HG03039 (cell line): ENCODE results near the gene TNNI2.
"Not testable (repeated sequence)": the region's sequence is repeated elsewhere in the genome, so short reads cannot be mapped to it uniquely, and the experiment has no call there.

Experiments
- ATAC-seq: cut with Tn5 transposase; IDR thresholded peaks from one replicate; pipeline ENCODE4 v1.9.1; 2021; ENCODE audit warnings: mild to moderate bottlenecking, moderate library complexity; ENCODE audit not compliant: unreplicated experiment

Gene TNNI2

DNA sequence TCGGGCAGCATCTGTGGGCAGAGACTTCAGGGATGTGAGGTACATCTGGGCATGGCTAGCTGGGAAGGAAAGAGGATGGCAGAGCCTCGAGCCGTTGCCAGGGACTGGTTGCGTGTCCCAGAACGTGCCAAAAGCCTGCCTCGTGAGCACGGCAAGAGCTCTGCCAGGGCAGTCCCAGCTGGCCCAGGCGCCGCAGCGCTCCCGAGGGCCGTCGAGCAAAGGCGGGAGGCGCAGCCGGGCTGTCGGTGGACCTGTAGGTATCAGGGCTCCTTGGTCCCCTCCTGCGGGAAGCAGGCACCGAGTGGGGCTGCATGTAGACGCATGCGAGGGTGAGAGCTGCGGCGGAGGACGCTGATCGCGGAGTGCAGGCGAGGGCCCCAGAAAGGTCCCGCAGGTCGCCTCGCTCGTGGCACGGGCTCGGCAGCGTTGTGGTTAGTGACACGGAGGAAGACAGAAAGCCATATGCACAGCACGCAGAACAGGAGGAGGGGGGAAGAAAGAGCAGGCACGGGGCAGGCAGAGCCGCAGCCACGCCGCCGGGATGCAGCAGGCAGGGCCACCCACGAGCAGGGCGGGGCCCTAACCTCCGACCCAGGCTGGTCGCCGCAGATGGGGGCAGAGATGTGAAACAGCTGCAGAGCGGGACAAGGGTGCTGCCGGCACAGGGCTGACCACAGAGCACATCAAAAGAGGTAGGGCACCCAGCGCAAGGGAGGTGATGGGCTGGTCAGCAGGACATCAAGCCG is 32.1 kb downstream of the TNNI2 start:
- ATAC-seq: no peak

DNA sequence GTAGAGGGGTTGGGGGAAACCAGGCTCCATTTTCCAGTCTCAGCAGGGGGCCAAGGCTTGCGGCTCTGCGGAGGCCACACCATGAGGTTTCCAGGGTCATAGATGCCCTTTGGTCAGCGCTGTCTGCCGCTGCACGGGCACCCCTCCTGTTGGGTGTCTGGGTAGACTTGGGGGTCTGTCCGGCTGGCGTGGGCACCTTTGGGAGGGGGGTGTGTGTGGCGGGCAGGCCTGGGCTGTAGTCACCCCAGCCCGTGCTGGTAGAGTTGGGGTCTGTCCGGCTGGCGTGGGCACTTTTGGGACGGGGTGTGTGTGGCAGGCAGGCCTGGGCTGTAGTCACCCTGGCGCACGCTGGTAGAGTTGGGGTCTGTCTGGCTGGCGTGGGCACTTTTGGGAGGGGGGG is 32.8 kb downstream of the TNNI2 start:
- no peak for ATAC-seq

GRCh38 chr11:1872267-1872985 is 33.6 kb downstream of the TNNI2 start:
- no peak for ATAC-seq

DNA sequence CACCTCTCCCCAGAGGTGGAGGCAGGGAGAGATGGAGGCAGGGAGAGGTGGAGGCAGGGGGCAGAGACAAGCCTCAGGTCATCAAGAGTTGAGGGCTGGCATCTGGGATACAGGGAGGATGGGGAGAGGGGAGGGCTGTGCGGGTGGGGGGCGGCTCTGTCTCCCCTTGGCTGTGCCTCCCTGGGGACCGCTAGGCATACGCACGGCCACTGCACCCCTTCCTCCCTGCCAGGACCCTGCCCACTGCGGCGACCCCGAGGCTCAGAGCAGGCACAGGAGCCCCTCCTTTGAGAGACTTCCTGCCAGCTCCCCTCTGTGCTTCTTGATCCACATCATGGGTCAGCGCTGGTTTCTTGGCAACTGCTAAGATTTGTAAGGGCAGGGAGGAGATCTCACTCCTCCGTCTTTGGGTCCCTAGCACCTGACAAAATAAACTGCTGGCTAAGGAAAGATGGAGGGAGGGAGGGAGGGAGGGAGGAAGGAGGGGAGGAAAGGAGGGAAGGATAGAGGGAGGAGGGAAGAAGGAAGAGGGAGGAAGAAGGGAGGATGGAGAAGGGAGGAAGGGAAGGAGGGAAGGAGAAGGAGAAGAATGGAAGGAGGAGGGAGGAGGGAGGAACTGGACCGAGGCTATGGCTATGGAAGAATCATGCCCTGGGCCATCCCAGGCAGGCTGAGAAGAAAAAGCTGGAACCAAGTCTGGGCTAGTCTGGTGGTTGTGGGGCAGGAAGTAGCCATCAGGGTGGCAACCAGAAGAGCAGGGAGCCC is 34.4 kb downstream of the TNNI2 start:
- no peak for ATAC-seq

DNA sequence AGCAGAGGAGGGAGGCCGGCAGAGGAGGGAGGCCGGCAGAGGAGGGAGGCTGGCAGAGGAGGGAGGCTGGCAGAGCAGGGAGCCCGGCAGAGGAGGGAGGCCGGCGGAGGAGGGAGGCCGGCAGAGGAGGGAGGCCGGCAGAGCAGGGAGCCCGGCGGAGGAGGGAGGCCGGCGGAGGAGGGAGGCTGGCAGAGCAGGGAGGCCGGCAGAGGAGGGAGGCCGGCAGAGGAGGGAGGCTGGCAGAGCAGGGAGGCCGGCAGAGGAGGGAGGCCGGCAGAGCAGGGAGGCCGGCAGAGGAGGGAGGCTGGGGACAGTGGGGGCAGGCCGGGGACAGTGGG is 35.0 kb downstream of the TNNI2 start:
- not testable (repeated sequence) for ATAC-seq

DNA sequence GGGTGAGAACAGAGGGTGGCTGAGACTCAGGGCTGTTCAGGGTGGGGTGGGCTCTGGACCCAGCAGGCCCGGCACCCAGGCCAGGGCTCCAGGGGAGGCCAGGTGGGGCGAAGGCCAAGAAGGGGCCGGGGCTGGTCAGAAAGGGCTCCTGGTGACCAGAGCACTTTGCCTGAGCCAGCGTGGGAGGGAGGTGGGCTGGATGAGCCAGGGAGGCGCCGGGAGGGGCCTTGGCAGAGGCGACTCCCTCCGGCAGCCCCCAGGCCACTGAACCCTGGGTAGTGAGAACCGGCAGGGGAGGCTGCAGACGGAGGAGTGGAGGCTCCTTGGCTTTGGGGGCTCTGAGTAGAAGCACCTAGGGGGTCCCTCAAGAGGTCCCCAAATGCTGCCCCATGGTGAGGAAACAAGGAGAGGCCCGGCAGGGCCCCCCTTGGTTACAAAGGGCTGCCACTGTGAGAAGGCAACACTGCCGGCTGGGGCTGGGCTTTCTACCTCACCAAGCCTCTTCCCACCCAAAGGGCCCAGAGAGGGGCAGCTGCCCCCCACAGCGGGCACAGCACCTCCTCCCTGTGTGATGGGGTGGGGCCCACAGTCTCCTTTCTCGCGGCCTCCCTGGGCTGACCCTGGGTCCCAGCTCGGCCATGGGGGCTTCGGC is 35.8 kb downstream of the TNNI2 start:
- not testable (repeated sequence) for ATAC-seq

- ATAC-seq: no peak
These were observed 36.5 kb downstream of the TNNI2 start for GRCh38 chr11:1875093-1875850.

- not testable (repeated sequence) for ATAC-seq
These were observed 37.1 kb downstream of the TNNI2 start for GRCh38 chr11:1875851-1876301.

DNA sequence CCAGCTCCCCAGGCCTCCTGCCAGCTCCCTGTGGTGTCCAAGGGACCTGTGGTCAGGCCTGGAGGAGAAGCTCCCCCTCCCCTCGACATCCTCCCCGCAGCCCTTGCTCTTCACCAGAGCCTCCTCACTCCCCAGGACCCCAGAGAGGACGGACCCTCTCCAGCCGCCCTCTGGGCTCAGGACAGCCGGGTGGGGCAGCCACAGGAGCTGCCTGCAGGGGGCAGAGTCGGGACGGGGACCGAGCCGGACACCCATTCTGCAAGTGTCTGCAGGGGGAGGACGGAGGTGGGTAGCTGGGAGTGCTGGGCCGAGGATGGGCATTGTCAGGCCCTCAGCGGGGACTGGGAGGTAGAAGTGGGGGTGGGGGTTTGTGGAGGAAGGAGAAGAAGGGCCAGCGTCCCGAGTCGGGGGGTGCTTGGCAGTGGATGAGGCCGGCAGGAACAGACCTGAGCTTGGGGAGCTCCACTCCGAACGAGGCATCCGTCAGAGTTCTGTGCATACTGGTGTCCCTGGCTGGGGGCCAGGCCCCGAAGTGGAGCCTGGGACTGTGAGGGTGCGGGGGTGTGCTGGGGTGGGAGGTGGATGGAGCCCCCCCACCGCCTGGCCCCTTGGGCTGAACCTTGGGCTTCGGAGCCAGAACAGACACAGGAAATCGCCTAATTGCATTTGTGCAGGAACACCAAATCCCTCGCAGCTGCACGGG is 37.7 kb downstream of the TNNI2 start:
- no peak for ATAC-seq

- ATAC-seq: no peak
These were observed 38.7 kb downstream of the TNNI2 start for GRCh38 chr11:1877211-1878136.

- ATAC-seq: no peak
These were observed 39.6 kb downstream of the TNNI2 start for GRCh38 chr11:1878137-1879031.

DNA sequence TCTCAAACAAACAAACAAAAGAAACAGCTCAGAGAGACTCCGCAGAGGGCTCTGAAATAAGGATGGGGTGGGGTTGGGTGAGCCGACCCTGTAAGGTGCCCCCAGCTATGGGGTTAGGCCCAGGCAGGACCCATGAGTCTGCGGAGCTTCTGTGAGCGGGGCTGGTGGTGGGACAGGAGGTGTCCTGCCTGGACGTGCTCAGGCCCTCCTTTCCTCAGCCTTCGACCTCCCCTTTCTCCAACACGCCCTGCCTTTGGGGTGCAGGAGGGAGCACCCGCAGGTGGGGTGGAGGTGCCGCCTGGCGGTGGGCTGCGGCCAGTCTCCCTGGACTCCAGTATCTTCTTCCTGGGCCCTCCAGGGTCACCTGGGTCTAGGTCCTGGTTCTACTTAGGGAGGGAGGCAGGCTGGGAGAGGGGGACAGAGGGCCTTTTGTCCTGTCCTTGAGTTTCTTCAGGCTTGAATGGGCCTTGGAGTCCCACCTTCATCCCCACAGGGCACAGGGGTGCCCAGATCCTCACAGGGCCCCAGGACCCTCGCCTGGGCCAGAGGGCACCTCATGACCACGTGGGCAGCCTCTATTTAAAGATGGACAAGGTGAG is 40.7 kb downstream of the TNNI2 start:
- ATAC-seq: no peak

- ATAC-seq: no peak
These were observed 41.4 kb downstream of the TNNI2 start for GRCh38 chr11:1879941-1880720.

GRCh38 chr11:1880746-1881441 is 42.1 kb downstream of the TNNI2 start:
- no peak for ATAC-seq

DNA sequence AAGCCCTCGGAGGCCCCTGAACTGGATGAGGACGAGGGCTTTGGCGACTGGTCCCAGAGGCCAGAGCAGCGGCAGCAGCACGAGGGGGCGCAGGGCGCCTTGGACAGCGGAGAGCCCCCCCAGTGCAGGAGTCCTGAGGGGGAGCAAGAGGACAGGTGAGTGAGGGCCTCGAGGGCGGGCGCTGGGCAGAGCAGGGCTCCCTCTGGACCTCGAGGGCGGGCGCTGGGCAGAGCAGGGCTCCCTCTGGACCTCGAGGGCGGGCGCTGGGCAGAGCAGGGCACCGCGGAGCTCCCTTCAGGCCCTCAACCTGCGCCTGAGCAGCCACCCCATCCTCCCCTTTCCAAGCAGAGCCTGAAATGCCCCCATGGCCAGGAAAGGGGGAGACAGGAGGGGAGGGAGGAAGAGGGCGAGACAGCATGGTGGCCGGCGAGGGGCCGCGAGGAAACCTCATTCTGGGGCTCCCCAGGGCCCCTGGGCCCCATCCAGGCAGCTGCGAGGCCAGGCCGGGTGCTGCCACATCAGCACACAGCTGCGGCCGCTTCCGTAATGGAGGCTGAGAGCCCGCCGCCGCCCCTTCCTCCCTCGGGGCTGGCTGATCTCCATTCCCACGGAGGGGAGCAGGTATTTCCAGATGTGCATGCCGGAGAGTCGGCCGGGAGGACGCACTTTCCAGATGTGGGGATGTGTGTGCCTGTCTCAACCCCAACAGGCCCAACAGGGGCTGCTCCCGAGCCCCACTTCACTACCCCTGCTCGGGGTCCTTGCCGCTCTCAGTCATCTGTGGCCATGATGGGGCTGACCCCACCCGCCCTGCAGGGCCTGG is 42.9 kb downstream of the TNNI2 start:
- ATAC-seq: no peak
